HG03103 (cell line): Measurements from ENCODE around the gene PRR22.
"Not testable (repeated sequence)": the region's sequence is repeated elsewhere in the genome, so short reads cannot be mapped to it uniquely, and the experiment has no call there.

Source experiments
- ATAC-seq: cut with Tn5 transposase; IDR thresholded peaks from one replicate; pipeline ENCODE4 v1.9.1; 2021; ENCODE audit warnings: low read depth; ENCODE audit not compliant: unreplicated experiment

PRR22 gene

GRCh38 chr19:5793188-5793587 is 8.6 kb upstream of the PRR22 start:
- no peak for ATAC-seq

- ATAC-seq = no peak
These were observed 7.7 kb upstream of the PRR22 start for GRCh38 chr19:5792224-5792623.

GRCh38 chr19:5790559-5791520 is 6.3 kb upstream of the PRR22 start, which contains the start of gene DUS3L:
TSS of gene DUS3L (minus strand) at chr19:5791163. CDS start at chr19:5791141, 22 bp downstream.
- peak; percentile 88 for ATAC-seq

- no peak for ATAC-seq
These were observed 5.5 kb upstream of the PRR22 start for GRCh38 chr19:5789886-5790558.

GRCh38 chr19:5789351-5789761 is 4.8 kb upstream of the PRR22 start:
- no peak for ATAC-seq

GRCh38 chr19:5788422-5788821 is 3.9 kb upstream of the PRR22 start:
- no peak for ATAC-seq

GRCh38 chr19:5787409-5788182 is 3.0 kb upstream of the PRR22 start:
- ATAC-seq = no peak

- no peak for ATAC-seq
These were observed 2.3 kb upstream of the PRR22 start for GRCh38 chr19:5786593-5787408.

- no peak for ATAC-seq
These were observed 877 bp upstream of the PRR22 start for GRCh38 chr19:5785423-5785822.

GRCh38 chr19:5782945-5783919 is 1.3 kb downstream of the PRR22 start:
- no peak for ATAC-seq

GRCh38 chr19:5782322-5782721 is 2.2 kb downstream of the PRR22 start:
- no peak for ATAC-seq

- ATAC-seq = not testable (repeated sequence)
These were observed 3.6 kb downstream of the PRR22 start for GRCh38 chr19:5780916-5781315.

- ATAC-seq = no peak
These were observed 6.1 kb downstream of the PRR22 start for GRCh38 chr19:5778402-5778801.

GRCh38 chr19:5775668-5776309 is 8.8 kb downstream of the PRR22 start:
- no peak for ATAC-seq

- no peak for ATAC-seq
These were observed 9.6 kb downstream of the PRR22 start for GRCh38 chr19:5774921-5775320.

- ATAC-seq = no peak
These were observed 11.3 kb downstream of the PRR22 start for GRCh38 chr19:5773276-5773675.

- no peak for ATAC-seq
These were observed 12.1 kb downstream of the PRR22 start for GRCh38 chr19:5772416-5772815.

GRCh38 chr19:5767949-5768348 is 16.6 kb downstream of the PRR22 start:
- no peak for ATAC-seq
